HG03342 (cell line): ENCODE data around the gene HARBI1.

ENCODE experiments used
- ATAC-seq: cut with Tn5 transposase; IDR thresholded peaks from one replicate; pipeline ENCODE4 v1.9.1; 2021; ENCODE audit warnings: mild to moderate bottlenecking, moderate library complexity; ENCODE audit not compliant: unreplicated experiment

HARBI1 gene

DNA sequence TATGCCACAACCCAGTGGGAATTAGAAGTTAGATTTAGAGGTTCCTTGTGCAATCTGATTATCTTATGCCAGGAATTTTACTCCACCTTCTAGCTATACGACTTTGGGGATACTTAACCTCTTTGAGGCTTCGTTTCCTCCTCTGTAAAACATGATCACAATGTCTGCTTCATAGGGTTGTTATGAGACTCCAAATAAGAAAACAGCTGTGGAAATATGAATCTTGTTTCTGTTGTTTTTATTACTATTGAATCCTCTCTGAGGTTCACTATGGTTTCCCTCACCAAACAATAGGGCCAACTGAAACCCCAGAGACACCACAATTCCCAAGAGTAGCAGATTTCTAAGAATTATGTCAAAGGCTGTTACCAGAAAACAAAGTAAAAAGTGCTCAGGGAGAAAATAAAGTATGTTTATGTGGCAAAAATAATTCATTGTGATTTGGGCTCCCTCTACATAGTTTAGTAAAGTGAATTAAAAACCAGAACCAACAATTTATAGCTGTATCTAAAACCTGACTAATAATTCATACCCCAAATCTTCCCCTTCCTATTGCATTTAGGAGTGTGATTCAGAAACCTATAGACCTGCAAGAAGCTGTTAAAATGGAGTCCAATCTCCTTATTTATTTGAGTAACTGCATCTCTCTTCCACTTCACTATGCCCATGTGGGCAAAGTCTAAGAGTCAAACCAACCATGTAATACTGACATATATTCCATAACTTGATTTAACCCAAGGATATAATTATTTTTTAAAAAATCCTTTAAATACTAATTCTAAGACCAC, 61.6 kb downstream of the HARBI1 start:
- peak; percentile 85 for ATAC-seq

DNA sequence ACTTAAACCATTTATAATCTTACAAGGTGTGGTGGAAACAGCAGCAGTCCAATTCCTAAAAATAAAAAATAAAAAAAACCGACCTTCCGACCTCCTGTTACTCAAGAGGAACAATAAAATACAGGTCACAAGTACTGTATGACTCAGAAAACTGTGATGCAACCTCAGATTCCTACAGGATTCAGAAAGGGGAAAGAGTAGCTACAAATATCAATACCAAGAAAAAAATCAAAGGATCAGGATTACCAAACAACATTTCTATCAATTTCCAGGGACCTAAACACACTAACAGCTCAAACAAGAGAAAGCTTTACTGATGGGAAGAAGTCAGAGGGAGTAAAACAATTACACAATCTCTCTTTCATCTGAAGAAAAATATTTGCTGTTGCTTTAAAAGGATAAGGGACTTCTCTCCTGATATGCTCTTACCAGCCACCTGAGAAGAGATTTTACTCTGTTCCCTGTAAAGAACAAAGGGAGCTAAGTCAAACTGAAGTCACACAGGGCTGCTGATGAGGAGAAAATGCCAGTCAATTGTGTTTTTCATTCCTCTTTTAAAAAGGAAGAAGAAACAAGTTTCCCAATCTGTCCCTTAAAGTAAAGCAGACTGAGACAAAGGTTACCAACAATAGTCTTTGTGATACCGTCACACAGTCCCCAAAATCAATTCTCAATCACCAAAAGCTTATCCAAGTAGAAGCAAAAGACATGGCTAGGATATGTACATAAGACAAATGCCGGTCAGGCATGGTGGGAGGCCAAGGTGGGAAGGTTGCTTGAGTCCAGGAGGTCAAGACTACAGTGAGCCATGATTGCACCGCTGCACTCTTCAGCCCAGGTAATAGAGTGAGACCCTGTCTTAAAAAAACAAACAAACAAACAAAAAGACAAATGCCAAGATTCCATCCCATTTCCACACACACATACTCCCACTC, 62.5 kb downstream of the HARBI1 start:
- ATAC-seq = no peak

DNA sequence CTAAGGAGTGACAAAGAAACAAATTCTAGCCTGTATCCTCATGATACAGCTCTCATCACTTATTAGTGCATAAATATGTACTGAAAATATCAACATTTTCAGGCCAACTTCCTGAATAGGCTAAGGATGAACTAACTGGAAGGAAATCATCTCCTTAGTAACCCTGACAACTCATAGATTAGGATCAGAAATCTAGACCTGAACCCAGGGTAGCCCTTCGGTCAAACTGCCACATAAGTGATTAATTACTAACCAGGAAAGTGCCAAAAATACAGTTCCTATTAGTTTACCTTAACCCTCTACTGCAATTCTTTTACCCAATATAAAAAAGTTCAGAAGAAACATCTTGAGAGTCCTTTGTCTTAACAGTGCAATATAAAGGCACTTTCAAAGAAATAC, 63.2 kb downstream of the HARBI1 start:
- no peak for ATAC-seq
